GM19025 (cell line): ENCODE data around the gene TCEAL7.
"Not testable (repeated sequence)": the region's sequence is repeated elsewhere in the genome, so short reads cannot be mapped to it uniquely, and the experiment has no call there.

Experiments used
- ATAC-seq: cut with Tn5 transposase; IDR thresholded peaks from one replicate; pipeline ENCODE4 v1.9.1; 2021; ENCODE audit warnings: mild to moderate bottlenecking, low read depth, moderate library complexity; ENCODE audit not compliant: unreplicated experiment

Gene TCEAL7

GRCh38 chrX:103329991-103330390, at the start of gene TCEAL7:
Gene TCEAL7, plus strand, starts transcription at chrX:103330239. Its CDS starts 1,165 bp downstream, at chrX:103331404.
- no peak for ATAC-seq

- no peak for ATAC-seq
Observed at GRCh38 chrX:103293118-103293517, 36.9 kb upstream of the TCEAL7 start.

GRCh38 chrX:103304705-103305104, 25.3 kb upstream of the TCEAL7 start:
- ATAC-seq: no peak

GRCh38 chrX:103305666-103306065, 24.4 kb upstream of the TCEAL7 start:
- not testable (repeated sequence) for ATAC-seq

GRCh38 chrX:103309860-103310554, 20.0 kb upstream of the TCEAL7 start:
- ATAC-seq: no peak

GRCh38 chrX:103310555-103311398, 19.3 kb upstream of the TCEAL7 start, which contains the start of gene BEX2:
Gene BEX2, minus strand, starts transcription at chrX:103310990. Its CDS starts 1,014 bp downstream, at chrX:103309976.
- peak; percentile 97 for ATAC-seq

GRCh38 chrX:103311399-103311780, 18.6 kb upstream of the TCEAL7 start:
- no peak for ATAC-seq

- no peak for ATAC-seq
Observed at GRCh38 chrX:103330681-103331288, 746 bp downstream of the TCEAL7 start.

- no peak for ATAC-seq
Observed at GRCh38 chrX:103338663-103339062, 8.6 kb downstream of the TCEAL7 start.

GRCh38 chrX:103343105-103343504, 13.1 kb downstream of the TCEAL7 start:
- ATAC-seq: no peak

- no peak for ATAC-seq
Observed at GRCh38 chrX:103344606-103345005, 14.6 kb downstream of the TCEAL7 start.

GRCh38 chrX:103347682-103348397, 17.8 kb downstream of the TCEAL7 start:
- ATAC-seq: no peak

- no peak for ATAC-seq
Observed at GRCh38 chrX:103356130-103356798, 26.2 kb downstream of the TCEAL7 start, which contains the start of gene TCEAL9. Gene TCEAL9, plus strand, starts transcription at chrX:103356506. Its CDS starts 1,179 bp downstream, at chrX:103357685.

GRCh38 chrX:103356858-103357257, 26.8 kb downstream of the TCEAL7 start:
- ATAC-seq: no peak

GRCh38 chrX:103357871-103358270, 27.8 kb downstream of the TCEAL7 start:
- no peak for ATAC-seq

GRCh38 chrX:103359605-103360004, 29.6 kb downstream of the TCEAL7 start:
- not testable (repeated sequence) for ATAC-seq

- no peak for ATAC-seq
Observed at GRCh38 chrX:103360092-103360491, 30.1 kb downstream of the TCEAL7 start.

- ATAC-seq: no peak
Observed at GRCh38 chrX:103360916-103361315, 30.9 kb downstream of the TCEAL7 start.

GRCh38 chrX:103361798-103362197, 31.8 kb downstream of the TCEAL7 start:
- ATAC-seq: no peak

GRCh38 chrX:103362474-103362873, 32.4 kb downstream of the TCEAL7 start:
- no peak for ATAC-seq
